ENCODE data around the gene PSEN1.

DNA sequence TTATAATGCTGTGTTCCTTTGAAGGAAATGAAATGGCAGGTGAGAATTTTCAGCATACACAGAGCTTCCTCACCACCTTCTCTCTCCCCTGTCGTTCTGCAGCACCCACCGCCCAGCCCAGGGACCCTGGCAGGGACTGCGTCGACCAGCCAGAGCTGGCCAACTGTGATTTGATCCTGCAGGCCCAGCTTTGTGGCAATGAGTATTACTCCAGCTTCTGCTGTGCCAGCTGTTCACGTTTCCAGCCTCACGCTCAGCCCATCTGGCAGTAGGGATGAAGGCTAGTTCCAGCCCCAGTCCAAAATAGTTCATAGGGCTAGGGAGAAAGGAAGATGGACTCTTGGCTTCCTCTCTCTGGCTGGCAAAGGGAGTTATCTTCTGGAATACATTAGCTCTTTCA is 136.1 kb downstream of the PSEN1 start:
- TF ChIP-seq POLR2A (IDR thresholded peaks at IDR 0.05; ENCODE audit: low read length) (no peak), GATA1 (IDR thresholded peaks at IDR 0.05; ENCODE audit: low read depth, low read length) (no peak)

Measured in erythroblast (primary cell).